ENCODE measurements around the gene CYTH1.
"Not testable (repeated sequence)": the region's sequence is repeated elsewhere in the genome, so short reads cannot be mapped to it uniquely, and the experiment has no call there.

CYTH1 gene

GRCh38 chr17:78785663-78786057, 3.6 kb upstream of the CYTH1 start:
- no peak for DNase-seq

GRCh38 chr17:78785011-78785662, 3.1 kb upstream of the CYTH1 start:
- peak; percentile 57 for DNase-seq

DNA sequence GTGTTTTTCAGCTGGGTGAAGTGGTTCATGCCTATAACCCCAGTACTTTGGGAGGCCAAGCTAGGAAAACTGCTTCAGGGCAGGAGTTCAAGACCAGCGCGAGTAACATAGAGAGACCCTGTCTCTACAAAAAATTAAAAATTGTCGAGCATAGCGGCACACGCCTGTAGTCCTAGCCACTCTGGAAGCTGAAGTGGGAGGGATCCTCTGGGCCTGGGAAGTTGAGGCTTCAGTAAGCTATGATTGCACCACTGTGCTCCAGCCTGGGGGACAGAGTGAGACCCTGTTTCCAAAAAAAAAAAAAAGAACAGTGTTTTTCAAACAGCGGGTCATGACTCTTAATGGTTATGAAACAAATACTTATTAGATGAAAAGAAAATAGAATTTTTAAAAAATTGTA, 2.3 kb upstream of the CYTH1 start:
- no peak for DNase-seq

DNA sequence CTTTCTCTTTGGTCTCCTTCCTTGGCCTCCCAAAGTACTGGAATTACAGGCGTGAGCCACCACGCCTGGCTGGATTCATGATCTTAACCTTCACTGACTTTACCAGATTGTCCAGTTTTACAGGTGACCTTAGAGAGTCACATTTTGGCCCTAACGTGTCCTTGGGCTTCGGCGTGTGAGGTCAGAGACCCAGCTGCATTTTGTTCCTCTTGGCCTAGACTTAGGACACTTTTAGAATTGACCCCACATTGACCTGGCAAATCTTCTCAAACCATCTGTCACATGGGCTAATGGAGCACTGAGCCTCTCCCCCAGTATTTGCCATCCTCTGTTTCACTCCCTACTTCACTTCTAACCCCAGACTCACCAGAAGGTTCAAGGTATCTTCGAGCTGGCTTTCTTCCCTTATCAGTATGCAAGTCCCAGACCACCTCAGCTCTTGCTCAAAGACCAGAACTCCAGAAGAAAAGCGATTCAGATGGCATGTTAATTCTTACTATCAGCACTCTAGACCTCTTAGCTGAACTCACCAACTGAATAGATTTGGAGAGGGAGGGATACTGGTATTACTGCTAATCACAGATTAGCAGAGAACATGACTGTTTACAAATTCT, 1.7 kb upstream of the CYTH1 start:
- no peak for DNase-seq

DNA sequence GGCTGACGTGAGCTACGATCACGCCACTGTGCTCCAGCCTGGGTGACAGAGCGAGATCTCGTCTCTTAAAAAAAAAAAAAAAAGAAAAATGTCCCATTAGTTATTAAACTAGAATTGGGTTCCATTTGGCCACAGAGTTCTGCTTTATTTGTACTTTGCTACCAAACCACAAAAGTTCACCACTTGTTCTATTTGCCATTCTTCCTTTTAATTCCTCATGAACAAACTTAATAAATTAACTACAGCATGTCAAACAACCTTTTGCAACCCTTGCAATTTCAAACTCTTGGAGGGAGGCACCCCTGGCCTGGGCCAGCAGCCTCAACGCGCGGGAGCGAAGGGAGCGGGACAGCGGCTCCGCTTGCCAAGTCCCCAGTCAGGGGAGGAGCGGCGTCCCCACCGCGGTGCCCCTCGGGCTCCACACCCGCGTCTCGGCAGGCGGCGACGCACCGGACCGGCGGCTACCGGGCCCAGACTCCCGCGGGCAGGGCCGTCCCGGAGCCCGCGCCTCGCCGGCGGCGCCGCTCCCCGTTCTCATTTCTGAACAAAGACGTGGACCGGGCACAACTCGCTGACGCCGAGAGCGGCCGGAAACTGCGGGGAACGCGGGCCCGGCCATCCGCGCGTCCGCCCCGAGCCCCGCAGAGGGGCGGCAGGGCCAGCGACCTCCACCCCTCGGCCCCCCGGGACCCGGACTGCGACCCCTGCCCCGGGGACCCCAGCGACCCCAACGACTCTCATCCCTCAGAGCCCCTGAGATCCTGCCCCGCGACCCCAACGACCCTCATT, 775 bp downstream of the CYTH1 start:
- peak; percentile 52 for DNase-seq

DNA sequence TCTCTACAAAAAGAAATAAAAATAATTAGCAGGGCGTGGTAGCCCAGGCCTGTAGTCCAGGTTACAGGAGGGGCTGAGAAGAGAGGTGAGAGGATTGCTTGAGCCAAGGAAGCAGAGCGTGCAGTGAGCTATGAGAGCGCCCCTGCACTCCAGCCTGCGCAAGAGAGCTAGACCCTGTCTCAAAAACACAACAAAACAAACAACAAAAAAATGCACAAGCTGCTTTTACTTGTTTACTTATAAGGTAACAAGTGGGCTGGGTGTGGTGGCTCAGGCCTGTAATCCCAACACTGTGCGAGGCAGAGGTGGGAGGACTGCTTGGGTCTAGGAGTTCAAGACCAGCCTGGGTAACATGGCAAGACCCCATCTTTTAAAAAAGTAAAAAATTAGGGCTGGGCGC, 1.7 kb downstream of the CYTH1 start:
- DNase-seq: no peak

- DNase-seq: peak; percentile 89
Measured at GRCh38 chr17:78779850-78780249, 2.2 kb downstream of the CYTH1 start.

GRCh38 chr17:78779286-78779651, 2.8 kb downstream of the CYTH1 start:
- DNase-seq: not testable (repeated sequence)

- DNase-seq: peak; percentile 72
Measured at GRCh38 chr17:78777881-78778280, 4.2 kb downstream of the CYTH1 start.

- DNase-seq: peak; percentile 78
Measured at GRCh38 chr17:78774956-78775571, 7.0 kb downstream of the CYTH1 start.

GRCh38 chr17:78774453-78774852, 7.6 kb downstream of the CYTH1 start:
- DNase-seq: no peak

- peak; percentile 59 for DNase-seq
Measured at GRCh38 chr17:78771758-78772382, 10.2 kb downstream of the CYTH1 start.

DNA sequence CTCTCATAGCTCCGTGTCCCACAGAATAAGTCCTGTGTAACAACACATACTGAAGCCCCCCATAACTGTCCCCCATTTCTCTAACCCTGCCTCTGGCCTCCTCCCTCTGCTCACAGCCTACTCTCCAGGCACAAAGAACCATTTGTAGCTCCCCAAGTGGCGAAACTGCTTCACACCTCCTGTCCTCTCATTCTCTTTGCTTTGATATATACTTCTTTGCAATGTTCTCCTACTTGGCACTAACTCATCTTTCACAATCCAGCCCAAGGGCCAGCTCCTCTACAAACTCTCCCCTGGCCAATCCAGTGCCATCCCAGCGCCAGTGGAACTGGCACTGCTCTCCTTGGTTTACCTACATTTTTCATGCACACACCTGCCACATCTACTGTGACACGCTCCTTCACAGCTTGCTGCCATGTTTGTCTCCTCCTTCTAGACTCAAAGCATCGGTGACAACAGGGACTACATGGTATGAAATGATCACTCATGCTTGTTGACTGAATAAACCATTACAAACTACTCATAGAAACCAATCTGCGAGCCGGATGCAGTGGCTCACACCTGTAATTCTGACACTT, 12.8 kb downstream of the CYTH1 start:
- no peak for DNase-seq

DNA sequence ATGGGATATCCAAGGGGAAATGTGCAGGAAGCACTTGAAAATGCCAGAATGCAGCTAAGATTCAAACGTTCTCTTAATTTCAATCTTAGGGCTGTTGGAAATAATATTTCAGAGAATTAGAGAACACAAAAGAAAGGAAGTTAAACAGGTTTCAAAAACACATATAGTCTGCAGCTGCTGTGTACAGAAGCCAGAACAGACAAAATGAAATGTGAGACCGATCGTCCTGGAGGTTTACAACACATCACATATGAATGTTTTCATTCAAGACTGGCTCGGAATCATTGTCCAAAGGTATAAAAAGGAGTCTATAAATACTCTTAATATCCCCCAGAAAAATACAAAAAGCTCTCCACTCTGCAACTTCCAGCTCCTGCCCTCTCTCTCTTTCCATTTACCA, 14.3 kb downstream of the CYTH1 start:
- DNase-seq: no peak

- no peak for DNase-seq
Measured at GRCh38 chr17:78766743-78767294, 15.3 kb downstream of the CYTH1 start.

- no peak for DNase-seq
Measured at GRCh38 chr17:78766225-78766624, 15.8 kb downstream of the CYTH1 start.

- DNase-seq: no peak
Measured at GRCh38 chr17:78765821-78766220, 16.3 kb downstream of the CYTH1 start.

DNA sequence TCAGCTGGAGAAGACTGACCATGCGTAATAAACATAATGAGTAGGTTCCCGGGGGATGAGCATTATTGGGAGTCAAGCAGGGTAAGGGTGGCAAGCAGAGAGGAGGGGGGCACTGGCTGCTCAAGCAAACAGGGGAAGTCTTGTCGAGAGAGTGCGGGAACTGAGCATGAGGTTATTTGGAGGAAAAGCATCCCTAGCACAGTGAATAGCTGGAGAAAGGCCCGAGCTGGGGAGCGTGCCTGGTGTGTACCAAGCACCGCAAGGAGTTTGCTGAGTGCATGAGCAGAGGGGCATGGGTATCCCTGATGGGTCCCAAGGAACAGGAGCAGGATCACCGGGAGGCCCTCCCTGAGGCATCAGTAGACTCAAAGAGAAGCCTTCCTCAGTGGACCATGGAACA, 17.2 kb downstream of the CYTH1 start:
- no peak for DNase-seq

GRCh38 chr17:78763561-78763960, 18.5 kb downstream of the CYTH1 start:
- no peak for DNase-seq

- DNase-seq: no peak
Measured at GRCh38 chr17:78761789-78762406, 20.2 kb downstream of the CYTH1 start.

GRCh38 chr17:78759969-78760352, 22.1 kb downstream of the CYTH1 start:
- DNase-seq: no peak

All from CD4-positive, alpha-beta T cell treated with Interleukin-17A for 1 hour (primary cell).